ENCODE results near the gene KIAA0319L.

KIAA0319L gene

GRCh38 chr1:35433714-35434113 lies 123.5 kb downstream of the KIAA0319L start:
- TF ChIP-seq, protein P1, sequence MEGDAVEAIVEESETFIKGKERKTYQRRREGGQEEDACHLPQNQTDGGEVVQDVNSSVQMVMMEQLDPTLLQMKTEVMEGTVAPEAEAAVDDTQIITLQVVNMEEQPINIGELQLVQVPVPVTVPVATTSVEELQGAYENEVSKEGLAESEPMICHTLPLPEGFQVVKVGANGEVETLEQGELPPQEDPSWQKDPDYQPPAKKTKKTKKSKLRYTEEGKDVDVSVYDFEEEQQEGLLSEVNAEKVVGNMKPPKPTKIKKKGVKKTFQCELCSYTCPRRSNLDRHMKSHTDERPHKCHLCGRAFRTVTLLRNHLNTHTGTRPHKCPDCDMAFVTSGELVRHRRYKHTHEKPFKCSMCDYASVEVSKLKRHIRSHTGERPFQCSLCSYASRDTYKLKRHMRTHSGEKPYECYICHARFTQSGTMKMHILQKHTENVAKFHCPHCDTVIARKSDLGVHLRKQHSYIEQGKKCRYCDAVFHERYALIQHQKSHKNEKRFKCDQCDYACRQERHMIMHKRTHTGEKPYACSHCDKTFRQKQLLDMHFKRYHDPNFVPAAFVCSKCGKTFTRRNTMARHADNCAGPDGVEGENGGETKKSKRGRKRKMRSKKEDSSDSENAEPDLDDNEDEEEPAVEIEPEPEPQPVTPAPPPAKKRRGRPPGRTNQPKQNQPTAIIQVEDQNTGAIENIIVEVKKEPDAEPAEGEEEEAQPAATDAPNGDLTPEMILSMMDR (IDR thresholded peaks at IDR 0.05; ENCODE audit: borderline replicate concordance, control extremely low read depth, extremely low read depth, insufficient read depth, missing control alignments): no peak
- in situ Hi-C loops (cut with MboI; ENCODE audit: low sequenced_read_pairs, unreplicated experiment): no loop called here
- DNase-seq (ENCODE audit: low spot score): no peak

DNA sequence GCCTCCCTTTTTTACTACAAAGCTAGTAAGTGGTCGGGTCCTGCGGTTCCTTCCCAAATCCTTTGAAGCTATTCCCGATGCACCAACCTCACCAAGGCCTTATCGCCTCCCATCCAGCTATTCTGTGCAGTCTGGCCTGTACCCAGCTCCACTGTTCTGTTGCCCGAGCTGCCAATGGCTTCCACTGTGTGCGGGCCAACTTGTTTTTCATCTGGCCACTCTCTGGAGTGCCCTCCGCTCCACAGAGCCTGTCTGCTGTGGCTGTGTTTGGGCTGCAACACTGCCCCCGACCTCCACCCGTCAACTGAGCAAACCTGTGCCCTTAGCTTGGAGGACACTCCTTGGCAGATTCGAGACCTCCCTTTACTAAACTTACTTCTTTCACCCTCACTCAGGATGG lies 125.0 kb downstream of the KIAA0319L start:
- TF ChIP-seq, protein P1 (IDR thresholded peaks at IDR 0.05; ENCODE audit: borderline replicate concordance, control extremely low read depth, extremely low read depth, insufficient read depth, missing control alignments): no peak
- in situ Hi-C loops (cut with MboI; ENCODE audit: low sequenced_read_pairs, unreplicated experiment): no loop called here
- no peak for DNase-seq (ENCODE audit: low spot score)

DNA sequence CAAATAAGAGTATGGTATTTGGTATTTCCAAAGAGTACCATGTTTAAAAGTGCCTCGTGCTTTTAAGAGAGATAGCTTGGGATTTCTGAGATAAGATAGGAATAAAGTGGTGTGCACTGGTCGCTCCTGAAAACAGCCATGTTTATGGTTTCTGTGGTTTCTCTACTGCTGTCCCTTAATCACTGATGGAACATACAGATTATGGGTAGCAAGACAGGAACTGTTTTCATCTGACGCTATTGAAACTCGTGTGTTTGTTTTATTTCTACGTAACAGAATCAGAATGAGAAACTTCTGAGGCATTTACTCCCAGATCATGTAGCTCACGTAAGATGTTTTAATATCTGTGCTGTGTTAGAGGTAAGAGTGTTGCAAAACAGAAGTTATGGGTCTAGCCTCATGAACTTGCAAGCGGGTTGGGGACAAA lies 126.0 kb downstream of the KIAA0319L start:
- in situ Hi-C loops (cut with MboI; ENCODE audit: low sequenced_read_pairs, unreplicated experiment): no loop called here
- TF ChIP-seq, protein P1 (IDR thresholded peaks at IDR 0.05; ENCODE audit: borderline replicate concordance, control extremely low read depth, extremely low read depth, insufficient read depth, missing control alignments): no peak
- no peak for DNase-seq (ENCODE audit: low spot score)

DNA sequence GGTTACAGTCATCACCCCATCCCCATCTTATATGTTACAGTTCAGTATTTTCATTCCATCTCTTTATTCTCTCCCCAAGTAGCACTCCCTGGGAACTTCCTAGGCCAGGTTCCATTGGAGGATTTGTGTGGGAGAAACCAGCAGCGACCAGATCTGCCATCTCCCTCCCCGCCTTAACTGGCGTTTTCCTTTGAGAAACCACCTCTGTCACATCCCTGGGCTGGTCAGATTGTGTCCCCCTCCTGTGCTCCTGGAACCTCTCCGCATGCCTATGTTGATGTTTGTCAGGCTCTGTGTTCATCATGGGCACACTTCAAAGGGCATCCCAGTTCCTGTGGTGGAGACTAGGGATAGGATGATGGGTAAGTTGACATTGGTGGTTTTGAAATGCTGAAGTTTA lies 126.4 kb downstream of the KIAA0319L start:
- TF ChIP-seq, protein P1 (IDR thresholded peaks at IDR 0.05; ENCODE audit: borderline replicate concordance, control extremely low read depth, extremely low read depth, insufficient read depth, missing control alignments): no peak
- no peak for DNase-seq (ENCODE audit: low spot score)
- in situ Hi-C loops (cut with MboI; ENCODE audit: low sequenced_read_pairs, unreplicated experiment): no loop called here

DNA sequence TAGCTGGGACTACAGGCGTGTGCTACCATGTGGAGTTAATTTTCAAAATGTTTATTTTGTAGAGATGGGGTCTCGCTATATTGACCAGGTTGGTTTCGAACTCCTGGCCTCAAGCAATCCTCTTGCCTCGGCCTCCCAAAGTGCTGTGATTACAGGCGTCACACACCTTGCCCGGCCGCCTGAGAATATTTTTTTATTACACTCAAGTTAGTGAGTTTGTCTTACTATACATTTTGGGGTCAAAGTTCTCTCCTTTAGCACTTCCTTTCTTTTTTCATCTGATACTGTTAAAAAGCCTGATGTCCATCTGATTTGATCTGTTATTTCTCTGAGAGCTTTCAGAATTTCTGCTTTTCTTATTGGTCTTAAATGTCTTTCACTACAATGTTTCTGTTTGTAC lies 128.8 kb downstream of the KIAA0319L start:
- no peak for DNase-seq (ENCODE audit: low spot score)
- in situ Hi-C loops (cut with MboI; ENCODE audit: low sequenced_read_pairs, unreplicated experiment): no loop called here
- TF ChIP-seq, protein P1 (IDR thresholded peaks at IDR 0.05; ENCODE audit: borderline replicate concordance, control extremely low read depth, extremely low read depth, insufficient read depth, missing control alignments): no peak

GRCh38 chr1:35426097-35426586 lies 131.1 kb downstream of the KIAA0319L start:
- in situ Hi-C loops (cut with MboI; ENCODE audit: low sequenced_read_pairs, unreplicated experiment): no loop called here
- TF ChIP-seq, protein P1 (IDR thresholded peaks at IDR 0.05; ENCODE audit: borderline replicate concordance, control extremely low read depth, extremely low read depth, insufficient read depth, missing control alignments): no peak
- no peak for DNase-seq (ENCODE audit: low spot score)

GRCh38 chr1:35408925-35409324 lies 148.3 kb downstream of the KIAA0319L start:
- DNase-seq (ENCODE audit: low spot score): no peak
- in situ Hi-C loops (cut with MboI; ENCODE audit: low sequenced_read_pairs, unreplicated experiment): no loop called here
- TF ChIP-seq, protein P1 (IDR thresholded peaks at IDR 0.05; ENCODE audit: borderline replicate concordance, control extremely low read depth, extremely low read depth, insufficient read depth, missing control alignments): no peak

Measured in GM13976 (cell line).